HG03460 (cell line): Measurements from ENCODE around the gene ZNF787.
A peak's percentile ranks its signal among the peaks of the same experiment; 100 is the strongest.
"Not testable (repeated sequence)": the region's sequence is repeated elsewhere in the genome, so short reads cannot be mapped to it uniquely, and the experiment has no call there.

Experiments used
- ATAC-seq: cut with Tn5 transposase; IDR thresholded peaks from one replicate; pipeline ENCODE4 v1.9.1; 2021; ENCODE audit not compliant: unreplicated experiment

ZNF787 gene

GRCh38 chr19:56121180-56122167 is at the start of gene ZNF787:
Gene ZNF787, minus strand, starts transcription at chr19:56121295. Its CDS starts 18,078 bp downstream, at chr19:56103217.
- peak; percentile 74 for ATAC-seq

GRCh38 chr19:56170261-56170660 is 49.2 kb upstream of the ZNF787 start:
- no peak for ATAC-seq

GRCh38 chr19:56167064-56167578 is 46.0 kb upstream of the ZNF787 start:
- no peak for ATAC-seq

- ATAC-seq: no peak
These were observed 42.0 kb upstream of the ZNF787 start for GRCh38 chr19:56163097-56163496.

- ATAC-seq: no peak
These were observed 41.2 kb upstream of the ZNF787 start for GRCh38 chr19:56162258-56162657.

GRCh38 chr19:56161534-56161933 is 40.4 kb upstream of the ZNF787 start:
- no peak for ATAC-seq

GRCh38 chr19:56159622-56160271 is 38.7 kb upstream of the ZNF787 start:
- ATAC-seq: no peak

- ATAC-seq: no peak
These were observed 38.0 kb upstream of the ZNF787 start for GRCh38 chr19:56159009-56159559.

GRCh38 chr19:56158170-56158757 is 37.2 kb upstream of the ZNF787 start:
- no peak for ATAC-seq

- no peak for ATAC-seq
These were observed 35.7 kb upstream of the ZNF787 start for GRCh38 chr19:56156768-56157167.

- no peak for ATAC-seq
These were observed 34.1 kb upstream of the ZNF787 start for GRCh38 chr19:56155124-56155687.

- ATAC-seq: no peak
These were observed 32.4 kb upstream of the ZNF787 start for GRCh38 chr19:56153507-56153906.

- no peak for ATAC-seq
These were observed 31.5 kb upstream of the ZNF787 start for GRCh38 chr19:56152644-56153043.

GRCh38 chr19:56150358-56150757 is 29.3 kb upstream of the ZNF787 start:
- no peak for ATAC-seq

GRCh38 chr19:56149656-56150038 is 28.6 kb upstream of the ZNF787 start:
- ATAC-seq: no peak

- ATAC-seq: not testable (repeated sequence)
These were observed 28.0 kb upstream of the ZNF787 start for GRCh38 chr19:56148955-56149655.

- ATAC-seq: no peak
These were observed 27.0 kb upstream of the ZNF787 start for GRCh38 chr19:56148096-56148495.

- no peak for ATAC-seq
These were observed 26.2 kb upstream of the ZNF787 start for GRCh38 chr19:56147307-56147706.

- ATAC-seq: no peak
These were observed 25.8 kb upstream of the ZNF787 start for GRCh38 chr19:56146904-56147303.

GRCh38 chr19:56145698-56146097 is 24.6 kb upstream of the ZNF787 start:
- no peak for ATAC-seq
